Psoas muscle (tissue), 8 donors: ENCODE data around the gene SRPK3. TPM values are rescaled to one million over a fixed set of nuclear protein-coding genes. Genes with fewer than 3 reads are reported as not detected.
A peak's percentile ranks its signal among the peaks of the same experiment; 100 is the strongest.

Experiments used
- ATAC-seq, 4 donors: fragments of 200-7000 bp; cut with Tn5 transposase; one replicate each; pipeline ENCODE4 v1.9.1; 2020; ENCODE audit warnings: moderate library complexity in 3 of 4, mild to moderate bottlenecking in 2 of 4
- DNase-seq, 2 donors: peaks; one replicate each; pipeline ENCODE4 v3.0.0-alpha.2; 2020
- H3K27ac ChIP-seq: fragments of 200-600 bp; one replicate; pipeline ENCODE4 v1.8.0; 2022
- H3K27me3 ChIP-seq, 3 donors: fragments of 200-600 bp in 1 of 3; one replicate each; pipeline versions ENCODE4 v1.6.1 to v1.8.0; 2013 to 2022; ENCODE audit warnings: low read length in 2 of 3, mild to moderate bottlenecking in 2 of 3, moderate library complexity in 1 of 3; ENCODE audit not compliant: insufficient read depth in 3 of 3
- H3K36me3 ChIP-seq, 2 donors: fragments of 200-600 bp in 1 of 2; one replicate each; pipeline versions ENCODE4 v1.6.1 to v1.8.0; 2013 to 2022; ENCODE audit warnings: low read depth in 1 of 2, mild to moderate bottlenecking in 1 of 2, moderate library complexity in 1 of 2; ENCODE audit not compliant: insufficient read depth in 1 of 2
- H3K4me1 ChIP-seq: fragments of 200-600 bp; one replicate; pipeline ENCODE4 v1.8.0; 2022
- H3K4me3 ChIP-seq: fragments of 200-600 bp; one replicate; pipeline ENCODE4 v1.8.0; 2022; ENCODE audit warnings: mild to moderate bottlenecking
- H3K9me3 ChIP-seq: fragments of 200-600 bp; one replicate; pipeline ENCODE4 v1.8.0; 2022
- CTCF ChIP-seq: fragments of 200-600 bp; IDR thresholded peaks from one replicate; pipeline ENCODE4 v1.8.0; 2022; ENCODE audit warnings: antibody characterized with exemption
- WGBS, 3 donors: extraction: QIAGEN DNeasy Blood & Tissue Kit; methylation state at CpG; one replicate each; pipeline versions ENCODE4 v1.1.6 to v1.1.7; 2013; 5-methylcytosine and 5-hydroxymethylcytosine counted together
- intact Hi-C, 2 donors: fragments of 100-400 bp; cut with DNase I; formaldehyde crosslinking; loops; one replicate each; pipeline versions ENCODE4 v1.11.0 to v1.14.2; 2022
- polyA plus RNA-seq, 3 donors: library from polyadenylated mRNA; stranded (reverse); fragments of 200-250 nt; gene quantifications; one replicate each; pipeline ENCODE4 v1.2.3, GENCODE V29; 2013
- total RNA-seq, 4 donors: library from RNA; stranded (reverse); fragmentation: NEBNext Ultra II Directional in 2 of 4; extraction: Animal tissue kit (Norgen Biotek cat#: 25700) in 2 of 4; gene quantifications; one replicate each; pipeline versions ENCODE4 v1.2.1 to v1.2.4, GENCODE V29; 2021 to 2023
- donor health status: healthy with polysubstance abuse.
- donor health status: DM: no; HTN: no; CAD: no; lungs with moderate emphysema.
- donor health status: Bipolar disorder and iron deficiency.
- donor health status: healthy.
- donor health status: DM: yes; HTN: yes; CAD: no.
- donor health status: DM: no; HTN: no; CAD: no.
- donor health status: DM: no; HTN: no; CAD: no.
- donor health status: DM: yes; HTN: yes; CAD: no.

SRPK3 gene
- total and polyA plus RNA-seq, 7 donors: 14.5 to 140 (median 43.7) TPM

- Histone ChIP-seq H3K27ac (no peak overlapping the region), H3K9me3 (no peaks in the 10 kb centered on the region), H3K36me3 (peaks cover 4 to 13% of the 10 kb centered on the region in 2 donors), H3K4me1 (no peaks in the 10 kb centered on the region), H3K27me3 (no peaks in the 10 kb centered on the region), H3K4me3 (no peak overlapping the region)
- ATAC-seq (peak; percentile 2 to 20 (median 12)), DNase-seq (no peak)
- intact Hi-C loops: no loop called here
- no peak for TF ChIP-seq CTCF
- 64 to 75% (median 68%) methylated on average over 5 to 7 of the region's 7 CpGs for WGBS, 3 donors
Observed at GRCh38 chrX:153800746-153801145, 19.9 kb downstream of the SRPK3 start.

- Histone ChIP-seq H3K36me3 (peaks cover 4 to 13% of the 10 kb centered on the region in 2 donors), H3K4me1 (no peaks in the 10 kb centered on the region), H3K4me3 (no peak overlapping the region), H3K9me3 (no peaks in the 10 kb centered on the region), H3K27me3 (peaks cover 0 to 5% (median 0%) of the 10 kb centered on the region in 3 donors), H3K27ac (no peak overlapping the region)
- no peak for DNase-seq
- no peak for TF ChIP-seq CTCF
- intact Hi-C loops: no loop called here
- 88 to 92% (median 89%) methylated on average over 7 to 8 of the region's 8 CpGs for WGBS, 3 donors
- ATAC-seq: no peak
Observed at GRCh38 chrX:153801669-153802068, 20.8 kb downstream of the SRPK3 start.

DNA sequence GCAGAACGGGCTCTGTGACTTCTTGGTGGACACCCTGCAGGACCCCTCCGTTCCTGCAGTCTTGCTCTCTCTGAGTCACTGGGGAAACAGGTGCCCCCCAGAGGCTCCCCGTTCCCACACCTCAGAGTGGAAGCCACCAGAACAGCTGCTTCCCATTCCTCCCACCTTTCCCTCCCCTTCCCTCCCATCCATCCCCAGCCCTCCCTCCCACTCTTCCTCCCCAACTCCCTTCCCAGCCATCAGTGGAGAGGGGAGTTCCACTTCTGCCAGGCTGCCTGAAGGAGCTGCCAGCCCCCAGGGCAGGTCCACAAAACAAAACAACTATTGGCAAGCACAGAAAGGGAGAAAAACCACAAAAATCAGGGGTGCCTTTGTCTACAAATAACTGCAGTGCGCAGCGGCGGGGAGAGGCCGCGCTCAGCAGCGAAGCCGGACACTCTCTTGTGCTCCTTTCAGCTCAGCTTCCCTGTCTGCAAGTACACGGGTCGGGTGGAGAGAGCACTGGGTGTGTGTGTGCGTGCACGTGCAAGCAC is 21.7 kb downstream of the SRPK3 start:
- Histone ChIP-seq H3K36me3 (peaks cover 0 to 8% of the 10 kb centered on the region in 2 donors), H3K27me3 (peaks cover 0 to 5% (median 0%) of the 10 kb centered on the region in 3 donors), H3K4me3 (no peak overlapping the region), H3K27ac (no peak overlapping the region), H3K4me1 (no peaks in the 10 kb centered on the region), H3K9me3 (no peaks in the 10 kb centered on the region)
- ATAC-seq (no peak), DNase-seq (no peak)
- 68 to 87% (median 81%) methylated on average over 10 to 14 of the region's 14 CpGs for WGBS, 3 donors
- intact Hi-C loops: no loop called here
- no peak for TF ChIP-seq CTCF

DNA sequence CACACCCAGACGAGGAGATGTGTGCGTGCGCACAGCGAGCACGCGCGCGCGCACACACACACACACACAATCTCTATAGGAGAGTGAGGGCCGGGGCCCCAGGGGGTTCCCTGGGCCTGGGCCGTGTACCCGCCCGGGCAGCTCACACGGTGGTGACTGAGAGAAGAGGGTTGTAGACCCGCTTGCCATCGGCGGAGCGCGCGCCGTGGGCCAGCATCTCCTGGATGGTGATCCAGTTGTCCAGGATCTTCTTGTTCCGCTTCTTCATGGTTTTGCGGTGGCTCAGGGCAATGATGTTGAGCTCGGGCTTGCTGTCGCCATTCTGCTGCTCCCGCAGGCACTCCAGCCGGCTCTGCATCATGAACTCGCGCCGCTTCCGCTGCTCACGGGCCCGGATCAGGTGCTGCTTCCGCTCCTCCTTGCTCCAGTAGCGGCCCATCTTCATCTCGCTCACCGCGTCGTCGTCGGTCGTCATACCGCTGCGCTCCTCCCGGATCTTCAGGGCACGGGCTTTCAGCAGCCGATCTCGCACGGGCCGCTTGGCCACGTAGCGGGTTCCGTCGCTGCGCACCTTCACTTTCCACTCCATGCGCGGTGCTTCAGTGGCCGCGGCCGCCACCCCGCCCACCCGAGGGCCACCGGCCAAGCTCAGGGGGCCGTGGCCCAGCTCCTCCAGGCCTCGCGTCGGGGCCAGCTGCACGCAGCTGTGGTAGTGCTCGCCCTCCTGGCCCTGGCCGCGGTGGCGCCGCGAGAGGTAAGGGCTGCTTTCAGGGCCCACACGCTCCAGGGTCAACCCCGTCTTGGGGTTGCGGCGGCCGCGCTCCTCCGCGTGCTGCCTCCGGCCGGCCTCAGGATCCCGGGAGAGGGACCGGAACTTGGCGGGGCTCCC is 22.6 kb downstream of the SRPK3 start:
- no peak for DNase-seq
- intact Hi-C loops: no loop called here
- no peak for ATAC-seq
- 94 to 95% (median 95%) methylated on average over 20 to 85 of the region's 87 CpGs for WGBS, 3 donors
- no peaks in the 10 kb centered on the region for H3K9me3 ChIP-seq
- H3K4me3 ChIP-seq: no peak overlapping the region
- TF ChIP-seq CTCF: no peak
- no peaks in the 10 kb centered on the region for H3K4me1 ChIP-seq
- no peaks in the 10 kb centered on the region for H3K36me3 ChIP-seq
- H3K27ac ChIP-seq: no peak overlapping the region
- H3K27me3 ChIP-seq: peaks cover 0 to 8% (median 0%) of the 10 kb centered on the region in 3 donors
